KMS-11 (cell line): ENCODE measurements around the gene ADGRD2.

ENCODE experiments used
- H2AFZ ChIP-seq: fragments of 200-600 bp; sonication (generic); 2 replicates; pipeline ENCODE4 v1.6.1; 2016; ENCODE audit warnings: antibody characterized with exemption, mixed run types, low read depth
- H3K27ac ChIP-seq: fragments of 200-600 bp; sonication (generic); 2 replicates; pipeline ENCODE4 v1.6.1; 2016; ENCODE audit warnings: mild to moderate bottlenecking, mixed run types
- H3K27me3 ChIP-seq: fragments of 200-600 bp; sonication (generic); 2 replicates; pipeline ENCODE4 v1.6.1; 2017; ENCODE audit warnings: mild to moderate bottlenecking, low read depth, mixed run types, moderate library complexity; ENCODE audit not compliant: insufficient read depth
- H3K36me3 ChIP-seq: fragments of 200-600 bp; sonication (generic); 2 replicates; pipeline ENCODE4 v1.6.1; 2017; ENCODE audit warnings: mild to moderate bottlenecking, mixed run types; ENCODE audit not compliant: insufficient read depth
- H3K4me1 ChIP-seq: fragments of 200-600 bp; sonication (generic); 2 replicates; pipeline ENCODE4 v1.6.1; 2016; ENCODE audit warnings: mild to moderate bottlenecking, low read depth, mixed run types; ENCODE audit not compliant: poor library complexity, severe bottlenecking
- H3K4me2 ChIP-seq: fragments of 200-600 bp; sonication (generic); 2 replicates; pipeline ENCODE4 v1.7.0; 2016; ENCODE audit warnings: mild to moderate bottlenecking, mixed run types
- H3K4me3 ChIP-seq: fragments of 200-600 bp; sonication (generic); IDR thresholded peaks from 2 replicates; pipeline ENCODE4 v1.6.1; 2017; ENCODE audit warnings: low read depth, low read length, mixed read lengths; ENCODE audit not compliant: insufficient read depth
- H3K79me2 ChIP-seq: fragments of 200-600 bp; sonication (generic); 2 replicates; pipeline ENCODE4 v1.6.1; 2016; ENCODE audit warnings: low read depth, mixed run types; ENCODE audit not compliant: insufficient read depth
- H3K9ac ChIP-seq: fragments of 200-600 bp; sonication (generic); 2 replicates; pipeline ENCODE4 v1.6.1; 2016; ENCODE audit warnings: mild to moderate bottlenecking, mixed run types
- H4K20me1 ChIP-seq: fragments of 200-600 bp; sonication (generic); 2 replicates; pipeline ENCODE4 v1.6.1; 2016; ENCODE audit warnings: mild to moderate bottlenecking, mixed run types; ENCODE audit not compliant: insufficient read depth
- CTCF ChIP-seq: fragments of 200-600 bp; sonication (generic); conservative IDR thresholded peaks from 2 replicates; pipeline ENCODE4 v1.6.1; 2017; ENCODE audit warnings: low read depth, mild to moderate bottlenecking, antibody characterized with exemption, low read length, moderate library complexity, mixed read lengths

The ADGRD2 gene

GRCh38 chr9:124448019-124448418 is 2.2 kb upstream of the ADGRD2 start:
- H3K27ac ChIP-seq: no peak overlapping the region
- peaks cover 6% of the 10 kb centered on the region; the same call in 1 of the 2 replicates for H3K27me3 ChIP-seq
- H3K4me2 ChIP-seq: no peak overlapping the region
- TF ChIP-seq CTCF: no peak
- no peak overlapping the region for H2AFZ ChIP-seq
- H3K79me2 ChIP-seq: no peaks in the 10 kb centered on the region
- no peaks in the 10 kb centered on the region for H4K20me1 ChIP-seq
- no peak overlapping the region for H3K4me3 ChIP-seq
- no peak overlapping the region for H3K9ac ChIP-seq
- H3K4me1 ChIP-seq: no peaks in the 10 kb centered on the region
- no peaks in the 10 kb centered on the region for H3K36me3 ChIP-seq

GRCh38 chr9:124449381-124450151 is 685 bp upstream of the ADGRD2 start:
- H2AFZ ChIP-seq: no peak overlapping the region
- H3K4me1 ChIP-seq: no peaks in the 10 kb centered on the region
- no peaks in the 10 kb centered on the region for H3K36me3 ChIP-seq
- no peak for TF ChIP-seq CTCF
- no peak overlapping the region for H3K27ac ChIP-seq
- H3K79me2 ChIP-seq: no peaks in the 10 kb centered on the region
- no peak overlapping the region for H3K4me3 ChIP-seq
- H3K9ac ChIP-seq: no peak overlapping the region
- peaks cover 6% of the 10 kb centered on the region; the same call in 1 of the 2 replicates for H3K27me3 ChIP-seq
- H4K20me1 ChIP-seq: no peaks in the 10 kb centered on the region
- H3K4me2 ChIP-seq: no peak overlapping the region

GRCh38 chr9:124450931-124451661 is 845 bp downstream of the ADGRD2 start:
- no peak overlapping the region for H3K4me2 ChIP-seq
- H2AFZ ChIP-seq: no peak overlapping the region
- H3K4me3 ChIP-seq: no peak overlapping the region
- H3K9ac ChIP-seq: no peak overlapping the region
- H3K79me2 ChIP-seq: no peaks in the 10 kb centered on the region
- peaks cover 6% of the 10 kb centered on the region; the same call in 1 of the 2 replicates for H3K27me3 ChIP-seq
- H3K27ac ChIP-seq: no peak overlapping the region
- no peaks in the 10 kb centered on the region for H3K36me3 ChIP-seq
- no peak for TF ChIP-seq CTCF
- H3K4me1 ChIP-seq: no peaks in the 10 kb centered on the region
- H4K20me1 ChIP-seq: no peaks in the 10 kb centered on the region

GRCh38 chr9:124452326-124452725 is 2.1 kb downstream of the ADGRD2 start:
- Histone ChIP-seq H3K4me2 (no peak overlapping the region), H4K20me1 (no peaks in the 10 kb centered on the region), H3K27me3 (peaks cover 6% of the 10 kb centered on the region; the same call in 1 of the 2 replicates), H3K79me2 (no peaks in the 10 kb centered on the region), H2AFZ (no peak overlapping the region), H3K4me1 (no peaks in the 10 kb centered on the region), H3K27ac (no peak overlapping the region), H3K4me3 (no peak overlapping the region), H3K9ac (no peak overlapping the region), H3K36me3 (no peaks in the 10 kb centered on the region)
- TF ChIP-seq CTCF: no peak
